HEK293T (cell line): ENCODE results near the gene APOBEC3F.
"Not testable (repeated sequence)": the region's sequence is repeated elsewhere in the genome, so short reads cannot be mapped to it uniquely, and the experiment has no call there.

Experiments
- CTCF ChIA-PET: fragments of 350-600 bp; formaldehyde crosslinking; extraction: SDS; loops from one replicate; lab custom pipeline; 2021; ENCODE audit warnings: antibody characterized with exemption, inconsistent platforms; lab: Yijun Ruan, JAX
- POLR2A ChIA-PET: fragments of 350-600 bp; formaldehyde crosslinking; extraction: SDS; loops from one replicate; lab custom pipeline; 2020; ENCODE audit warnings: antibody characterized with exemption, inconsistent platforms; lab: Yijun Ruan, JAX
- DNase-seq: peaks from one replicate; pipeline ENCODE4 v3.0.0; 2012; ENCODE audit warnings: mixed read lengths; ENCODE audit errors: extremely low spot score
- ARNT ChIP-seq: fragments of 450-650 bp; IDR thresholded peaks from 2 replicates; pipeline ENCODE4 v1.6.1; 2017; ENCODE audit warnings: mild to moderate bottlenecking
- BHLHE40 ChIP-seq: fragments of 450-650 bp; IDR thresholded peaks from 2 replicates; pipeline ENCODE4 v1.6.1; 2016; ENCODE audit warnings: mild to moderate bottlenecking, moderate library complexity, borderline replicate concordance
- CTBP1 ChIP-seq: fragments of 450-650 bp; IDR thresholded peaks from 2 replicates; pipeline ENCODE4 v1.6.1; 2016; ENCODE audit warnings: borderline replicate concordance
- ELF4 ChIP-seq: fragments of 450-650 bp; IDR thresholded peaks from 2 replicates; pipeline ENCODE4 v1.6.1; 2017; ENCODE audit warnings: antibody characterized with exemption
- FOXA1 ChIP-seq: fragments of 450-650 bp; IDR thresholded peaks from 2 replicates; pipeline ENCODE4 v1.6.1; 2016; ENCODE audit warnings: mild to moderate bottlenecking
- FOXK2 ChIP-seq: fragments of 450-650 bp; IDR thresholded peaks from 2 replicates; pipeline ENCODE4 v1.6.1; 2016; ENCODE audit warnings: mild to moderate bottlenecking
- FOXM1 ChIP-seq: fragments of 450-650 bp; IDR thresholded peaks from 2 replicates; pipeline ENCODE4 v1.6.1; 2017; ENCODE audit warnings: mild to moderate bottlenecking, borderline replicate concordance
- HDGF ChIP-seq: fragments of 450-650 bp; IDR thresholded peaks from 2 replicates; pipeline ENCODE4 v1.6.1; 2017; ENCODE audit warnings: antibody characterized with exemption, borderline replicate concordance
- L3MBTL2 ChIP-seq: fragments of 450-650 bp; conservative IDR thresholded peaks from 2 replicates; pipeline ENCODE4 v1.6.1; 2016; ENCODE audit warnings: mild to moderate bottlenecking
- LEF1 ChIP-seq: fragments of 450-650 bp; IDR thresholded peaks from 2 replicates; pipeline ENCODE4 v1.6.1; 2017; ENCODE audit warnings: mild to moderate bottlenecking, borderline replicate concordance
- NFRKB ChIP-seq: fragments of 450-650 bp; IDR thresholded peaks from 2 replicates; pipeline ENCODE4 v1.6.1; 2016; ENCODE audit warnings: mild to moderate bottlenecking, moderate library complexity
- SP1 ChIP-seq: fragments of 450-650 bp; IDR thresholded peaks from 2 replicates; pipeline ENCODE4 v1.6.1; 2017
- SUZ12 ChIP-seq: fragments of 450-650 bp; IDR thresholded peaks from 2 replicates; pipeline ENCODE4 v1.6.1; 2016; ENCODE audit warnings: mild to moderate bottlenecking
- TARDBP ChIP-seq: fragments of 450-650 bp; IDR thresholded peaks from 2 replicates; pipeline ENCODE4 v1.6.1; 2016
- ZNF384 ChIP-seq: fragments of 450-650 bp; IDR thresholded peaks from 2 replicates; pipeline ENCODE4 v1.6.1; 2016
- TF ChIP-seq, protein P1 (sequence below): fragments of 450-650 bp; IDR thresholded peaks from 2 replicates; pipeline ENCODE4 v1.6.1; 2016

APOBEC3F gene

DNA sequence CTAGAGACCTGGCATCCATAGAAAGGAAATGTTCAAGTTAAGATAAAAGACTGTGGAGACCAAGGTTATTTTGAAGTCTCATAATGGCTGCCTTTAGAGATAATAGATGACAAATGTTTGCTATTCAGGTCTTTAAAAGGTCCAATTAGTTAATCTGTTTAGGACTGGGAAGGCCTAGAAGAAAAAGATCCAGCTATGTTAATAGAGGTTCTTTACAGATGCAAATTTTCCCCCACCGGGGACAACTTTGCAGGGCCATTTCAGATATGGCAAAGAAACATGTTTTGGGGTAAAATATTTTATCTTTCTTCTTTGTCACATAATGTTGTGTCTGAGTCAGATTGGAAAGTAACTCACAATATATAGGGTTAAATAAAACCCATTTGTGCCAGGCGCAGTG, 33.3 kb downstream of the APOBEC3F start:
- no peak for DNase-seq
- TF ChIP-seq FOXK2 (no peak), ARNT (no peak), L3MBTL2 (no peak), FOXA1 (no peak), TARDBP (no peak), NFRKB (no peak)
- POLR2A ChIA-PET: interaction anchor here (1.3 kb wide), 1 partner anchor 246 kb away, joined by 3 read pairs; no protein-coding TSS in a partner anchor
- CTCF ChIA-PET: no interaction called here

DNA sequence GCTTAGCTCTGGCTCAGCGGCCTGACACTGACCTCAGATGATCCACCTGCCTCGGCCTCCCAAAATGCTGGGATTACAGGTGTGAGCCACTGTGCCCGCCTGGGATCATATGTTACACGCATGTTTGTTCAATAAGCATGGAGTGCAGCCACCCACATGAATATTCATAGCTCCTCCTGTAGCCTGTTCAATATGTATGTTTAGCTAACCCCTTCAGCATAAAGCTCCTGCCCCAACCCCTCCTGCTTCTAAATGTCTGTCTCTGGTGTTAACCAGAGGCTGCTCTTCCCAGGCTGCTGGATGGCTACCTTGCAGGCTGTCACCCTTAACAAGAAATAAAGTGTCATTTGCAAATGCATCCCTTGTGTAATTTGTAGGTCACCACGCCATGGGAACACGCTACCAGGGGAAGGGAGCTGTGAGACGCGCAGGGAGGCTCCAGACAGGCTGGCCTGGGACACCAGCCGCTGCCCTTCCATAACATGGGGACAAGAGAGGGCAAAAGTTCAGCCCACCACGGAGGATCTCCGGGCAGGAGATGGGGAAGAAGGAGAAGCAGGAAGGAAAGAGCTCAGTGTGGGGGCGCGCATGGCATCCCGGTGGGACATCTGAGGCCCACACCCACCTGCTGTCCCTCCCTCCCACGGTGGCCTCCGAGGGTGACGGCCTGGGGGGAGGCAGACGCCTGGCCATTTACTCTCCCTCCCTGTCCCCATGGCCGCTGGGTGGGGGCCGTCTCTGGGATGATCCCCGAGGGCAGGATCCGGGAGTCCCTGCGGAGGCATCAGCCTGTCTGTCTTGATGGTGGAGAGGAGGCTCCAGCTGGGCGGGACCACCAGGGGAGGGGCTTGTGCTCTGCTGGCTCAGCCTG, 35.7 kb downstream of the APOBEC3F start:
- DNase-seq, CTCF ChIA-PET, POLR2A ChIA-PET: not testable (repeated sequence)

DNA sequence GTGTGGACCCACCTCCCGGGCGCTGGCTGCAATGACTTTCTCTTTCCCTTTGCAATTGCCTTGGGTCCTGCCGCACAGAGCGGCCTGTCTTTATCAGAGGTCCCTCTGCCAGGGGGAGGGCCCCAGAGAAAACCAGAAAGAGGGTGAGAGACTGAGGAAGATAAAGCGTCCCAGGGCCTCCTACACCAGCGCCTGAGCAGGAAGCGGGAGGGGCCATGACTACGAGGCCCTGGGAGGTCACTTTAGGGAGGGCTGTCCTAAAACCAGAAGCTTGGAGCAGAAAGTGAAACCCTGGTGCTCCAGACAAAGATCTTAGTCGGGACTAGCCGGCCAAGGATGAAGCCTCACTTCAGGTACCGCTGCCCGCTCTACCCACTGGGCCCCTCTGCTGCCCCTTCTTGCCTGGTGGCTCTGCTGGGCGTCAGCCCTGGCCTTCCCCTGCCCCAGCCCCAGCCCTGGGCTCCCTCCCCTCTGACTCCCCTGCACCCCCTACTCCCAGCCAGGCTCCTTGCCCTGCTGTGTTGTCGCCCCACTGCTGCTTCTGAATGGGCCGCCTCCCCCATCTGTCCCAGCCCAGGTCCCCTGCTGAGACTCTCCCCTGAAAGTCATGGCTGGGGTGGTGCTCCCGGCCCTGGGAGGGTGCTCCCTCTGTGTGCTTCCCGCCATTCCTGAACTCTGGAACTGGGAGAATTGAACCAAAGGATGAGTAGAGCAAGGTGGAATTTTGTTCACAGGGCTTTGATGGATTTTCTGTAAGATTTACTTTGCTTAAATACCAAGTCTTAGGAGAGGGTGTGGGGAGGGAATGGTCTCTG, 36.6 kb downstream of the APOBEC3F start, which contains the start of gene APOBEC3G:
Gene APOBEC3G (plus strand): TSS at position 250 of the 815 bp plus-strand sequence. CDS start 87 bp downstream, at position 337.
- POLR2A ChIA-PET, DNase-seq, CTCF ChIA-PET: not testable (repeated sequence)

DNA sequence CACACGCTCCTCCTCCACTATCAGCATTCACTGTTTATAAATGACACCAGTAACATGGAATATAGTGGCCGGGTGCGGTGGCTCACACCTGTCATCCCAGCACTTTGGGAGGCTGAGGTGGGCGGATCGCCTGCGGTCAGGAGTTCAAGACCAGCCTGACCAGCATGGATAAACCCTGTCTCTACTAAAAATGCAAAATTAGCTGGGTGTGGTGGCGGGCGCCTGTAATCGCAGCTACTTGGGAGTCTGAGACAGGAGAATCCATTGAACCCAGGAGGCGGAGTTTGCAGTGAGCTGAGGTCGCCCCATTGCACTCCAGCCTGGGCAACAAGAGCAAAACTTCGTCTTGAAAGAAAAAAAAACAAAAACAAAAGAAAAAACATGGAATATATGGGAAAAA, 37.2 kb downstream of the APOBEC3F start:
- POLR2A ChIA-PET, DNase-seq: not testable (repeated sequence)
- CTCF ChIA-PET: interaction anchor here (0.5 kb wide), 1 partner anchor 113 kb away, joined by 3 read pairs; no protein-coding TSS in a partner anchor

DNA sequence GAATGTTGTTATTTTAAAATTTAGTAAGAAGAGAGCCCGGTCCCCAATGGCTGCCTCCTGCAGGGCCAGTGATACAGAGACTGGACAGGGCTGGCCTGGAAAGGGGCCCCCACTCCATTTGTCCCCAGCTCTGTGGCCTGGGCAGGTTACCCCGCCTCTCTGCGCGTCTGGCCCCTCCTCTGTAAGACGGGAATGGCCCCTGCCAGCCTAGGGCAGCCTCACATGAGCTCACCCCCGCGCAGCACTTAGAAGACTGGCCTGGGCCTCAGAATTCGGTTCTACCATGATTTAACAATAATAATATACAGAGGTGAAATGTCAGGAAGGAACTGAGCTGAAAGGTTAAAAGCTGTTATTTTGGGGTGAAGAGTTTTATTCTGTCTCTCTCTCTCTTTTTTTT, 37.7 kb downstream of the APOBEC3F start:
- ChIA-PET CTCF (interaction anchor here (0.5 to 0.6 kb wide), 2 partner anchors 112 to 253 kb away, joined by 3 to 4 read pairs; no protein-coding TSS in a partner anchor), POLR2A (no interaction called here)
- TF ChIP-seq ELF4 (no peak), FOXK2 (no peak), L3MBTL2 (no peak), TARDBP (no peak), BHLHE40 (no peak), ARNT (no peak), NFRKB (no peak), FOXM1 (no peak), SP1 (no peak), SUZ12 (no peak), FOXA1 (no peak)
- no peak for DNase-seq

DNA sequence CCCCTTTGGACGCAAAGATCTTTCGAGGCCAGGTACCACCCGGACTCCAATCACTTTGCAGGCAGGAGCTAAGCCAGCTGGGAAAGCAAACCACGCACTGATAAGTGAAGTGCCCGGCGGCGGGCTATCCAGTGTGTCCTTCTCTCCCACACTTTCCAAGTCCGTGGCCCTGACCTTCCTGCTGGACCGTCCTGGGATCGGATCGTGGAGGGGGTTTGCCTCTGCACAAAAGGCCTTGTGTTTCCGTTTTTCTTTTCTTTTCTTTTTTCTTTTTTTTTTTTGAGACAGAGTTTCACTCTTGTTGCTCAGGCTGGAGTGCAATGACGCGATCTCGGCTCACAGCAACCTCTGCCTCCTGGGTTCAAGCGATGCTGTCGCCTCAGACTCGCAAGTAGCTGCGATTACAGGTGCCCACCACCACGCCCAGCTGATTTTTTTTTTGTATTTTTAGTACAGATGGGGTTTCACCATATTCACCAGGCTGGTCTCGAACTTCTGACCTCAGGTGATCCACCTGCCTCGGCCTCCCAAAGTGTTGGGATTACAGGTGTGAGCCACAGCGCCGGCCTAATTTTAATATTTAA, 38.5 kb downstream of the APOBEC3F start:
- CTCF ChIA-PET: interaction anchor here (0.6 kb wide), 1 partner anchor 252 kb away, joined by 4 read pairs; no protein-coding TSS in a partner anchor
- DNase-seq: not testable (repeated sequence)
- POLR2A ChIA-PET: interaction anchor here (0.5 kb wide), 1 partner anchor 158 kb away, joined by 3 read pairs; no protein-coding TSS in a partner anchor

DNA sequence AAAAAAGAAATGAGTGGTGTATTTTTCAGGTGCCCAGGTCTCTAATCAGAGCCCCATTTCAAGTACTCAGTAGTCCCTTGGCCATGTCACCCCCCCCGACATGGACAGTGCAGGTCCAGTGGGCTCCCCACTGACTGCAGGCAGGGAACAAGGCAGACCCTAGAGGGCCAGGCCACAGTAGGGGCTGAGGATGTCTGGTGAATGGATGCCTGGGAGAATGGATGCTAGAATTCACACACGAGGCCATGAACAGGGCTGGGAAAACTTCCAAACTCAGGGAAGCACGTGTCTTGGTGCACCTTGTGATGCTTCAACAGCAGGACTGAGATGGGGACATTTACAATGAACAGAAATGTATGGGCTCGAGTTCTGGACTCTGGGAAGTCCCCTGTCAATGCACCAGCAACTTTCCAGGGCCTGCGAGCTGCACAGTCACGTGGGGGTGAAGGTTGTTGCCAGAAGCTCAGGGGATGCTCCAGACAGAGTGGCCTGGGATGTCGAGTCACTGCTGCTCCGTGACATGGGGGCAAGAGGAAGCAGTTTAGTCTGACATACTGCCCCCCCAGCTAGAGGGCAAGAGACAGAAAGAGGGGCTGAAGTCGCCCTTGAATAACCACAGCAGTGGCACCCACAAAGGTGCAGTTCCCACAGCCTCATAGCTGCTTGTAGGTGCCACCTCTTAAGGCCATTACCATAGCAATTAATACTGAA, 39.5 kb downstream of the APOBEC3F start:
- CTCF ChIA-PET: interaction anchor here (0.8 kb wide), 1 partner anchor 12 kb away, joined by 3 read pairs; no protein-coding TSS in a partner anchor
- no peak for DNase-seq
- POLR2A ChIA-PET: no interaction called here
- TF ChIP-seq NFRKB (no peak), LEF1 (no peak), SUZ12 (no peak), SP1 (no peak), BHLHE40 (no peak), TARDBP (no peak), FOXA1 (no peak), ELF4 (no peak), FOXK2 (no peak), ZNF384 (no peak), FOXM1 (no peak), HDGF (no peak), CTBP1 (no peak), ARNT (no peak)
- TF ChIP-seq, protein P1, sequence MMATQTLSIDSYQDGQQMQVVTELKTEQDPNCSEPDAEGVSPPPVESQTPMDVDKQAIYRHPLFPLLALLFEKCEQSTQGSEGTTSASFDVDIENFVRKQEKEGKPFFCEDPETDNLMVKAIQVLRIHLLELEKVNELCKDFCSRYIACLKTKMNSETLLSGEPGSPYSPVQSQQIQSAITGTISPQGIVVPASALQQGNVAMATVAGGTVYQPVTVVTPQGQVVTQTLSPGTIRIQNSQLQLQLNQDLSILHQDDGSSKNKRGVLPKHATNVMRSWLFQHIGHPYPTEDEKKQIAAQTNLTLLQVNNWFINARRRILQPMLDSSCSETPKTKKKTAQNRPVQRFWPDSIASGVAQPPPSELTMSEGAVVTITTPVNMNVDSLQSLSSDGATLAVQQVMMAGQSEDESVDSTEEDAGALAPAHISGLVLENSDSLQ: no peak

DNA sequence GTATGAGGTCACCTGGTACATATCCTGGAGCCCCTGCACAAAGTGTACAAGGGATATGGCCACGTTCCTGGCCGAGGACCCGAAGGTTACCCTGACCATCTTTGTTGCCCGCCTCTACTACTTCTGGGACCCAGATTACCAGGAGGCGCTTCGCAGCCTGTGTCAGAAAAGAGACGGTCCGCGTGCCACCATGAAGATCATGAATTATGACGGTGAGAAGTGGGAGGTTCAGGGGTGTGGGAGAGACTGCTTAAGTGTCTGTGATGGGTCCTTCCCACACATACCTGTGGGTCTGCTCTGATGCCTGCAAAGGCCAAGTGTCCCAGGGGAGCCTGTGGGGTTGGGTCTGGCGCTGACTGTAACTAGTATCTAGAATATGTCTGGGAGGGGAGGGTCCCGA, 40.4 kb downstream of the APOBEC3F start:
- ChIA-PET POLR2A (no interaction called here), CTCF (no interaction called here)
- DNase-seq: no peak
- TF ChIP-seq, protein P1: no peak
- TF ChIP-seq ELF4: no peak
- TF ChIP-seq CTBP1: no peak
- no peak for TF ChIP-seq BHLHE40
- TF ChIP-seq FOXA1: no peak
